Measurements from ENCODE around the gene RBBP5. TPM values are rescaled to one million over a fixed set of nuclear protein-coding genes. Genes with fewer than 3 reads are reported as not detected.

The RBBP5 gene
- polyA plus RNA-seq, 1 donor = 13.4 TPM

- Histone ChIP-seq H3K4me1 (ENCODE audit: control insufficient read depth, insufficient read depth, low read length) (peaks cover 2% of the 10 kb centered on the region), H3K27ac (ENCODE audit: low read length) (no peak overlapping the region), H3K4me3 (ENCODE audit: low read length) (no peak overlapping the region), H3K36me3 (ENCODE audit: control insufficient read depth, insufficient read depth, low read length) (no peaks in the 10 kb centered on the region), H3K27me3 (ENCODE audit: control insufficient read depth, insufficient read depth, low read length) (no peaks in the 10 kb centered on the region), H3K9me3 (ENCODE audit: control insufficient read depth, low read depth, low read length) (no peaks in the 10 kb centered on the region)
- DNase-seq = no peak
- WGBS (ENCODE audit: insufficient coverage, low lambda C conversion rate) = 78% methylated on average over 1 of the region's 3 CpGs
Measured at GRCh38 chr1:205137901-205138300, 16.1 kb upstream of the RBBP5 start.

DNA sequence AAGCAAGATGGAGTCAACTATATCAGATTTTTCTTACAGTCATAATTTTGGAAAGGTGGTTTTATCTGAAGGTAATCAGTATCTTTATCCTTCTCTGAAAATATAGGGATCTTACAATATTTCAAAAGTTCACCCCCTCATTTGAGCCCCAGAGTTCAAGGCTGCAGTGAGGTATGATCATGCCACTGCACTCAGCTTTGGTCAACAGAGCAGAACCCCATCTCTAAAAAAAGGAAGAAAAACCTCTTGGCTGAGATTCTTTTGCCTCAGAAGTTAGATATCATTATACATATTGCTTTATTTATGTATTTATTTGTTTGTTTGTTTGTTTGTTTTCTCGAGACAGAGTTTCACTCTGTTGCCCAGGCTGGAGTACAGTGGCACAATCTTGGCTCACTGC is 11.5 kb upstream of the RBBP5 start:
- H3K9me3 ChIP-seq (ENCODE audit: control insufficient read depth, low read depth, low read length) = no peaks in the 10 kb centered on the region
- H3K4me3 ChIP-seq (ENCODE audit: low read length) = no peak overlapping the region
- no peaks in the 10 kb centered on the region for H3K27me3 ChIP-seq (ENCODE audit: control insufficient read depth, insufficient read depth, low read length)
- H3K27ac ChIP-seq (ENCODE audit: low read length) = no peak overlapping the region
- DNase-seq = no peak
- WGBS (ENCODE audit: insufficient coverage, low lambda C conversion rate) = 83% methylated on average over 1 of the region's 1 CpG
- H3K4me1 ChIP-seq (ENCODE audit: control insufficient read depth, insufficient read depth, low read length) = no peaks in the 10 kb centered on the region
- no peaks in the 10 kb centered on the region for H3K36me3 ChIP-seq (ENCODE audit: control insufficient read depth, insufficient read depth, low read length)

DNA sequence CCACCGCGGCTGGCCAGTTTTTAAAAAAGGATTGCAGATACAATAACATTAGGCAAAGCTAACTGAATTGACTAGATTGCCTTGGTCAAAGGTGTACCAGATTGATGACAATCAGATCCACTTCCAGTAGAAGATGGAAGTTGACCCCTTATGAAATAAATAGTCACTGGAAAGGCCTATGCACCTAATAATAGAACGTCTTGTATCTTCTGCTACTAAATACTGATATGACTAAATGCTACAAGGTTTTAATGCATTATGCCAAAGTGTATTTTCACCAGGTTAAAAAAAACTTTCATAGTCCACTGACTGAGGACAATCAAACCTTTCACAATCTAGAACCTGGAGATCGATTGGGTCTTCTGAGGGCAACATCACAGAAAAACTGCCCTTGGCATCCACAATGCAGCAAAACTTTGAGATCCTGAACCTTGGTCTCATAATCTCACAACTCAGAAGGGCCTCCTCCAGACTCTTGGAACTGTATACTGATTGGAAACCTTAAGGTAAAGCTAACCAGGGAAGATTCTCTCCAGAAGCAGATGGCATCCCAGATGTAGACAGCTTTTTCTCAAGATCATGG is 7.8 kb upstream of the RBBP5 start:
- no CpG with 5 or more reads among the region's 4 CpGs for WGBS (ENCODE audit: insufficient coverage, low lambda C conversion rate)
- no peak for DNase-seq
- no peaks in the 10 kb centered on the region for H3K4me1 ChIP-seq (ENCODE audit: control insufficient read depth, insufficient read depth, low read length)

DNA sequence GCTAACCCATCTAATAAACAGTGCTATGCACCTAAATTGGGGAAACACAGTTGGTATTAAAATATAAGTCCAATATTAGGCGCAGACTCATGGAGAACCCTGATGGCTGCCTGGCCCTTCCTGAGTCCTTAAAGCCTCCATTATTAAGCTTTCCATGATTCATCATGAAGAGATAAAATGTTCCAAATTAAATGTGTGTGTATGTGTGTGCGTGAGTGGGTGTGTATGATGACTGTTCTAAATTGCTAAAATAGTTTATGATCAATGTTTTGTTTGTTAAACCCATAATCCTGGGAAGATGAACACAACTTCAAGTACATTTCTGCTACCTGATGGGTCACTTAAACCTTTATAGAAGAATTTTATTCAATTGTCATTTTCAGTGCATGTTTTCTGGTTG is 6.3 kb upstream of the RBBP5 start:
- Histone ChIP-seq H3K36me3 (ENCODE audit: control insufficient read depth, insufficient read depth, low read length) (no peaks in the 10 kb centered on the region), H3K4me1 (ENCODE audit: control insufficient read depth, insufficient read depth, low read length) (no peaks in the 10 kb centered on the region), H3K27ac (ENCODE audit: low read length) (no peak overlapping the region), H3K27me3 (ENCODE audit: control insufficient read depth, insufficient read depth, low read length) (no peaks in the 10 kb centered on the region), H3K9me3 (ENCODE audit: control insufficient read depth, low read depth, low read length) (no peaks in the 10 kb centered on the region), H3K4me3 (ENCODE audit: low read length) (no peak overlapping the region)
- 86% methylated on average over 1 of the region's 2 CpGs for WGBS (ENCODE audit: insufficient coverage, low lambda C conversion rate)
- DNase-seq = no peak

More for the DNA sequence above, 7.8 kb upstream of the RBBP5 start:
- Histone ChIP-seq H3K27me3 (ENCODE audit: control insufficient read depth, insufficient read depth, low read length) (no peaks in the 10 kb centered on the region), H3K27ac (ENCODE audit: low read length) (no peak overlapping the region), H3K9me3 (ENCODE audit: control insufficient read depth, low read depth, low read length) (no peaks in the 10 kb centered on the region), H3K4me3 (ENCODE audit: low read length) (no peak overlapping the region), H3K36me3 (ENCODE audit: control insufficient read depth, insufficient read depth, low read length) (no peaks in the 10 kb centered on the region)

GRCh38 chr1:205127646-205128045 is 5.9 kb upstream of the RBBP5 start:
- Histone ChIP-seq H3K27me3 (ENCODE audit: control insufficient read depth, insufficient read depth, low read length) (no peaks in the 10 kb centered on the region), H3K36me3 (ENCODE audit: control insufficient read depth, insufficient read depth, low read length) (no peaks in the 10 kb centered on the region), H3K4me3 (ENCODE audit: low read length) (no peak overlapping the region), H3K4me1 (ENCODE audit: control insufficient read depth, insufficient read depth, low read length) (peaks cover 3% of the 10 kb centered on the region), H3K27ac (ENCODE audit: low read length) (no peak overlapping the region), H3K9me3 (ENCODE audit: control insufficient read depth, low read depth, low read length) (no peaks in the 10 kb centered on the region)
- no CpG with 5 or more reads among the region's 3 CpGs for WGBS (ENCODE audit: insufficient coverage, low lambda C conversion rate)
- DNase-seq = no peak

DNA sequence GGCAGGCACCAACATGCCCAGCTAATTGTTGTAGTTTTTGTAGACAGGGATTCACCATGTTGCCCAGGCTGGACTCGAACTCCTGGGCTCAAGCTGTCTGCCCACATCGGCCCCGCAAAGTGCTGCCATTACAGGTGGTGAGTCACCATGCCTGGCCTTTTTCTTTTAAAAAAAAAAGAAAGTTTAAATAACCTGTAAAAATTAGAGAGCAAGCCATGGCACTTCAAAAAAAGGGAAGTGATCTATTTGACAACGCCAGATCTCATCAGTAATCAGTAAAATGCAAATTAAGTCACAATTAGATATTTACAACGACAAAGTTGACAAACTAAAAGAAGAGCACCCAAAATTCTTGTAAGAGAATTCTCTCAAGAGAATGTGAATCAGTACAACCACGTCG is 2.9 kb upstream of the RBBP5 start:
- no peak overlapping the region for H3K4me3 ChIP-seq (ENCODE audit: low read length)
- no peak for DNase-seq
- peaks cover 3% of the 10 kb centered on the region for H3K4me1 ChIP-seq (ENCODE audit: control insufficient read depth, insufficient read depth, low read length)
- H3K36me3 ChIP-seq (ENCODE audit: control insufficient read depth, insufficient read depth, low read length) = no peaks in the 10 kb centered on the region
- no peaks in the 10 kb centered on the region for H3K27me3 ChIP-seq (ENCODE audit: control insufficient read depth, insufficient read depth, low read length)
- no peak overlapping the region for H3K27ac ChIP-seq (ENCODE audit: low read length)
- 100% methylated on average over 2 of the region's 7 CpGs for WGBS (ENCODE audit: insufficient coverage, low lambda C conversion rate)
- no peaks in the 10 kb centered on the region for H3K9me3 ChIP-seq (ENCODE audit: control insufficient read depth, low read depth, low read length)

DNA sequence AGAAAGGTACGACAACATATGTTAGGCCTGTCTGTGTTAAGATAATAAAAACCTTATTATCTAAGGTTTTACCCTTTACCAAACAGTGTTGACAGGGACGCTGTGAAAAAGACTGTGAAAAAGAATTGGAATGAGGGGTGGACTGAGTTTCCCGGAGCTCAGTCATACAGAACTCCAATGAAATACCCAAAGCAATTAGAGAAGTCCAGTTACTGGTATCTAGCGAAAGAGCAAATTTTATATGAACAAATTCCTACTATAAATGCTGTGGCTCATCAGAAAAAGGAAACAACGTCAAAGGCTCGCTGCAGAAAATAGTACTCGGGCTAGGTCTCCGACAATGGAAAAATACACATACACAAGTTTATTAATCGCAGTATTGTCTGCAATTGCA is 708 bp upstream of the RBBP5 start:
- H3K4me3 ChIP-seq (ENCODE audit: low read length) = peak overlapping the region; percentile 91
- DNase-seq = no peak
- no peaks in the 10 kb centered on the region for H3K36me3 ChIP-seq (ENCODE audit: control insufficient read depth, insufficient read depth, low read length)
- H3K9me3 ChIP-seq (ENCODE audit: control insufficient read depth, low read depth, low read length) = no peaks in the 10 kb centered on the region
- 0% methylated on average over 1 of the region's 9 CpGs for WGBS (ENCODE audit: insufficient coverage, low lambda C conversion rate)
- H3K27ac ChIP-seq (ENCODE audit: low read length) = peak overlapping the region; percentile 74
- H3K27me3 ChIP-seq (ENCODE audit: control insufficient read depth, insufficient read depth, low read length) = no peaks in the 10 kb centered on the region
- peaks cover 3% of the 10 kb centered on the region for H3K4me1 ChIP-seq (ENCODE audit: control insufficient read depth, insufficient read depth, low read length)

DNA sequence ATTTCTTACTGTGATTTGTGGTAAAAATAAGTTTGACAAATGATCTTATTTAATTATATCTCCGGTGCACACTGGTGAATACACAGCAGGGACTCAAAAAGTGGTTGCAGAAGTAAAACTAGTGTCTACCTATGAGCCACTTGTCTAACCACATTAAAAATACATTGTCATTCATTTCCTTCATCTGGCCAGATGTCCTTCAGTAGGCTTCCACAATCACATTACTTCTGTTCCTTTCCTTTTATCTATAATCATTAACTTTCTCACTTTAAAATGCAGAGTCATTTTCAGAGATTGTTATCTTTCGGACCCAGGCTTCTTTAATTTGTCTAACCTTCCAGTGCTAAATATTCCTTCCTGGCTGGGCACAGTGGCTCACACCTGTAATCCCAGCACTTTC is 3.0 kb downstream of the RBBP5 start:
- DNase-seq = no peak
- H3K27ac ChIP-seq (ENCODE audit: low read length) = no peak overlapping the region

DNA sequence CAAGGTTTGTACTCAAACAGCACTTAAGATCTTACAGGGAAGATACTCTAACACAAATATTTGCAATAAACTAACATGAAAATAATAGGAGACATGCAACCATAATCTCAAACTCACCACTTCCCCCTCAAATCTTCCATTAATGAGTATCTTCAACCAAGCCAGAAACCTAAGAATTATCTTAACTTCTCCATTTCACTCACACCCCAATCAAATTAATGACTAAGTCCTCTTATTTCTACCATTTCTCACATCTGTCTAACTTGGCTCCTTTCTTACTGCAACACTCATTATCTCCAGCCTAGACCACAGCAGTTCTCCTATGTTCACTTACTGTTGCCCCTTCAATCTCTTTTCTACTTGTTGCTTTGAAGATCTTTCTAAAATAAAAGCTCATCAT is 10.4 kb downstream of the RBBP5 start:
- Histone ChIP-seq H3K27ac (ENCODE audit: low read length) (no peak overlapping the region), H3K36me3 (ENCODE audit: control insufficient read depth, insufficient read depth, low read length) (peaks cover 30% of the 10 kb centered on the region), H3K4me1 (ENCODE audit: control insufficient read depth, insufficient read depth, low read length) (no peaks in the 10 kb centered on the region), H3K27me3 (ENCODE audit: control insufficient read depth, insufficient read depth, low read length) (no peaks in the 10 kb centered on the region), H3K9me3 (ENCODE audit: control insufficient read depth, low read depth, low read length) (no peaks in the 10 kb centered on the region), H3K4me3 (ENCODE audit: low read length) (no peak overlapping the region)
- DNase-seq = no peak

More for the DNA sequence above, 3.0 kb downstream of the RBBP5 start:
- H3K4me3 ChIP-seq (ENCODE audit: low read length) = no peak overlapping the region
- H3K9me3 ChIP-seq (ENCODE audit: control insufficient read depth, low read depth, low read length) = no peaks in the 10 kb centered on the region
- 100% methylated on average over 1 of the region's 2 CpGs for WGBS (ENCODE audit: insufficient coverage, low lambda C conversion rate)
- H3K27me3 ChIP-seq (ENCODE audit: control insufficient read depth, insufficient read depth, low read length) = no peaks in the 10 kb centered on the region
- H3K36me3 ChIP-seq (ENCODE audit: control insufficient read depth, insufficient read depth, low read length) = peaks cover 19% of the 10 kb centered on the region
- peaks cover 3% of the 10 kb centered on the region for H3K4me1 ChIP-seq (ENCODE audit: control insufficient read depth, insufficient read depth, low read length)

GRCh38 chr1:205109711-205110110 is 12.1 kb downstream of the RBBP5 start:
- H3K4me1 ChIP-seq (ENCODE audit: control insufficient read depth, insufficient read depth, low read length) = no peaks in the 10 kb centered on the region
- no CpG with 5 or more reads among the region's 5 CpGs for WGBS (ENCODE audit: insufficient coverage, low lambda C conversion rate)
- peaks cover 38% of the 10 kb centered on the region for H3K36me3 ChIP-seq (ENCODE audit: control insufficient read depth, insufficient read depth, low read length)
- H3K27me3 ChIP-seq (ENCODE audit: control insufficient read depth, insufficient read depth, low read length) = no peaks in the 10 kb centered on the region
- no peak overlapping the region for H3K4me3 ChIP-seq (ENCODE audit: low read length)
- no peak overlapping the region for H3K27ac ChIP-seq (ENCODE audit: low read length)
- DNase-seq = no peak
- no peaks in the 10 kb centered on the region for H3K9me3 ChIP-seq (ENCODE audit: control insufficient read depth, low read depth, low read length)

- Histone ChIP-seq H3K27me3 (ENCODE audit: control insufficient read depth, insufficient read depth, low read length) (no peaks in the 10 kb centered on the region), H3K9me3 (ENCODE audit: control insufficient read depth, low read depth, low read length) (no peaks in the 10 kb centered on the region), H3K36me3 (ENCODE audit: control insufficient read depth, insufficient read depth, low read length) (peaks cover 38% of the 10 kb centered on the region), H3K27ac (ENCODE audit: low read length) (no peak overlapping the region), H3K4me3 (ENCODE audit: low read length) (no peak overlapping the region), H3K4me1 (ENCODE audit: control insufficient read depth, insufficient read depth, low read length) (no peaks in the 10 kb centered on the region)
- 100% methylated on average over 1 of the region's 1 CpG for WGBS (ENCODE audit: insufficient coverage, low lambda C conversion rate)
- no peak for DNase-seq
Measured at GRCh38 chr1:205109269-205109668, 12.5 kb downstream of the RBBP5 start.

Measured in large intestine (tissue), 3 donors.